Sigmoid colon (tissue), 7 donors: ENCODE data around the gene EIF1B. TPM values are rescaled to one million over a fixed set of nuclear protein-coding genes. Genes with fewer than 3 reads are reported as not detected.
A peak's percentile ranks its signal among the peaks of the same experiment; 100 is the strongest.

Source experiments
- DNase-seq: peaks from one replicate; pipeline ENCODE4 v3.0.0-alpha.2; 2019
- H3K27ac ChIP-seq, 4 donors: fragments of 200-600 bp; sonication (generic); one replicate each; pipeline ENCODE4 v1.5.1; 2016 to 2019; ENCODE audit warnings: mild to moderate bottlenecking in 1 of 4
- H3K27me3 ChIP-seq, 3 donors: fragments of 200-600 bp; sonication (generic); one replicate each; pipeline ENCODE4 v1.5.1; 2019; ENCODE audit warnings: mild to moderate bottlenecking in 1 of 3
- H3K36me3 ChIP-seq, 4 donors: fragments of 200-600 bp; sonication (generic); one replicate each; pipeline ENCODE4 v1.5.1; 2016 to 2019
- H3K4me1 ChIP-seq, 4 donors: fragments of 200-600 bp; sonication (generic); one replicate each; pipeline ENCODE4 v1.5.1; 2017 to 2019
- H3K4me3 ChIP-seq, 4 donors: fragments of 200-600 bp; sonication (generic); one replicate each; pipeline ENCODE4 v1.5.1; 2017 to 2019; ENCODE audit warnings: mild to moderate bottlenecking in 2 of 4, moderate library complexity in 1 of 4
- H3K9me3 ChIP-seq, 4 donors: fragments of 200-600 bp in 3 of 4; sonication (generic) in 3 of 4; one replicate each; pipeline versions ENCODE4 v1.5.1 to v1.6.1; 2013 to 2019
- CTCF ChIP-seq, 4 experiments: fragments of 450-650 bp in 3 of 4; fragments of 200-600 bp in 1 of 4; IDR thresholded peaks; one replicate each; pipeline ENCODE4 v1.5.1; 2016 to 2019; ENCODE audit warnings: antibody characterized with exemption in 4 of 4, mild to moderate bottlenecking in 3 of 4, moderate library complexity in 2 of 4
- EP300 ChIP-seq, 4 donors: sonication (generic); formaldehyde crosslinking; IDR thresholded peaks; one replicate each; pipeline ENCODE4 v1.6.1; 2017; ENCODE audit warnings: antibody characterized with exemption in 4 of 4
- POLR2A ChIP-seq, 2 donors: fragments of 450-650 bp; IDR thresholded peaks; one replicate each; pipeline ENCODE4 v1.6.1; 2016; ENCODE audit warnings: antibody characterized with exemption in 2 of 2, mild to moderate bottlenecking in 2 of 2, moderate library complexity in 2 of 2
- POLR2AphosphoS5 ChIP-seq, 4 donors: sonication (generic); formaldehyde crosslinking; IDR thresholded peaks; one replicate each; pipeline ENCODE4 v1.6.1; 2017; ENCODE audit warnings: antibody characterized with exemption in 4 of 4
- WGBS, 2 donors: extraction: QIAGEN DNeasy Blood & Tissue Kit; methylation state at CpG; one replicate each; pipeline ENCODE4 v1.1.7; 2013; 5-methylcytosine and 5-hydroxymethylcytosine counted together
- intact Hi-C: fragments of 100-400 bp; cut with DNase I; formaldehyde crosslinking; loops from one replicate; pipeline ENCODE4 v1.15.1; 2023
- polyA plus RNA-seq, 3 donors: library from polyadenylated mRNA; stranded (reverse); fragments of 200-250 nt; gene quantifications; one replicate each; pipeline ENCODE4 v1.2.3, GENCODE V29; 2013
- total RNA-seq, 4 donors: library from RNA; depleted of rRNA; stranded (reverse); fragments of >200 nt; gene quantifications; one replicate each; pipeline ENCODE4 v1.1.0, GENCODE V29; 2016
- donor health status: healthy with polysubstance abuse.
- donor health status: Bipolar disorder and iron deficiency.
- donor health status: healthy.

EIF1B gene
- total and polyA plus RNA-seq, 7 donors, result 27.1 to 94.1 (median 42.8) TPM

DNA sequence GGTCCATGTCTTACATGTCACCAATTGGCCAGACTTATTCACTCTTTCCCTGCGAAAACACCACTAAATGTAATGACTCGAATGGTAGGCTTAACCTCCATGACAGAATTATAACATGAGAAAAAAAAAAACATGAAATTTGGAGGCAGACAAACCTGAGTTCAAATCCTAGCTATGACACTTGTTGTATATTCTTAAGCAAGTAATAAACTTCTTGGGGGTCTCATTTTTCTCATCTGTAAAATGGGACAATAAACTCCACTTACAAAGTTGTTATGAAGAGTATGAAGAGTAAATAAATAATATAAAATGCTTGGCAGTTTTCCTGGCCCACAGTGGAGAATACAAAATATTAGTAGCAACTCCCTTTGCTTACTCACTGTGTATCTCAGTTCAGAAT lies 11.4 kb upstream of the EIF1B start:
- no peak for TF ChIP-seq CTCF (IDR thresholded peaks at IDR 0.05)
- TF ChIP-seq POLR2AphosphoS5 (IDR thresholded peaks at IDR 0.05), result no peak
- no peak for TF ChIP-seq EP300 (IDR thresholded peaks at IDR 0.05)
- no peak for TF ChIP-seq POLR2A (IDR thresholded peaks at IDR 0.05)
- intact Hi-C loops, result no loop called here
- Histone ChIP-seq H3K4me1 (no peaks in the 10 kb centered on the region), H3K36me3 (peaks cover 0 to 8% (median 0%) of the 10 kb centered on the region in 4 donors), H3K9me3 (no peaks in the 10 kb centered on the region), H3K4me3 (no peak overlapping the region), H3K27me3 (no peaks in the 10 kb centered on the region), H3K27ac (no peak overlapping the region)
- DNase-seq, result no peak
- 92 to 96% methylated on average over 2 of the region's 2 CpGs for WGBS, 2 donors

DNA sequence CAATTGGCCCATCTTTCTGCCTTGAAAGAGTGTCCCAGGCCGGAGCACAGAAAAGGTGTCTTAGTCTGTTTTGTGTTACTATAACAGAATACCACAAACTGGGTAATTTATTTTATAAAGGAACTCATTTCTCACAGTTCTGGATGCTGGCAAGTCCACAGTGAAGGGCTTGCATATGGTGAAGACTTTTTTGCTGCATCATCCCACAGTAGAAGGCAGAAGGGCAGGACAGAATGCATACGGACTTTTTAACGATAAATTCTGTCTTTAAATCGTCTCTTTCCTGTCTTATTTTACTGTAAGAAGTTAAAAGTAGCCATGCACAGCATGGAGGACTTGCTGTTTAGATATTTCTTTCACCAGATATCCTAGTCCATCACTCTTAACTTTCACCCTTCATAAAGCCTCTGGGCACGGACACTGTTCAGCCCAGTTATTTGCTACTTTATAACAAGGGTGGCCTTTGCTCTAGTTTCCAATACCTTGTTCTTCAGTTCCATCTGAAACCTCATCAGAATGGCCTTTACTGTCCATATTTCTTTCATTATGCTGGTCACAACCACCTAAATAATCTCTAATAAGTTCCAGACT lies 10.3 kb upstream of the EIF1B start:
- no peak for DNase-seq
- Histone ChIP-seq H3K36me3 (peaks cover 0 to 8% (median 0%) of the 10 kb centered on the region in 4 donors), H3K4me3 (no peak overlapping the region), H3K27me3 (no peaks in the 10 kb centered on the region), H3K27ac (no peak overlapping the region), H3K4me1 (no peaks in the 10 kb centered on the region), H3K9me3 (no peaks in the 10 kb centered on the region)
- 88 to 92% methylated on average over 5 of the region's 5 CpGs for WGBS, 2 donors
- intact Hi-C loops, result no loop called here
- TF ChIP-seq POLR2AphosphoS5 (IDR thresholded peaks at IDR 0.05) (no peak), CTCF (IDR thresholded peaks at IDR 0.05) (no peak), POLR2A (IDR thresholded peaks at IDR 0.05) (no peak), EP300 (IDR thresholded peaks at IDR 0.05) (no peak)

- 82 to 84% methylated on average over 3 of the region's 3 CpGs for whole genome bisulfite sequencing, 2 donors
- H3K27ac ChIP-seq, result no peak overlapping the region
- DNase-seq, result no peak
- TF ChIP-seq POLR2AphosphoS5 (IDR thresholded peaks at IDR 0.05), result peak in 1 of 4 donors; percentile 49
- TF ChIP-seq CTCF (IDR thresholded peaks at IDR 0.05), result no peak
- peaks cover 0 to 3% (median 0%) of the 10 kb centered on the region in 4 donors for H3K36me3 ChIP-seq
- H3K9me3 ChIP-seq, result no peaks in the 10 kb centered on the region
- intact Hi-C loops, result no loop called here
- no peaks in the 10 kb centered on the region for H3K27me3 ChIP-seq
- no peak overlapping the region for H3K4me3 ChIP-seq
- H3K4me1 ChIP-seq, result no peaks in the 10 kb centered on the region
Measured at GRCh38 chr3:40299721-40300335, 9.7 kb upstream of the EIF1B start.

DNA sequence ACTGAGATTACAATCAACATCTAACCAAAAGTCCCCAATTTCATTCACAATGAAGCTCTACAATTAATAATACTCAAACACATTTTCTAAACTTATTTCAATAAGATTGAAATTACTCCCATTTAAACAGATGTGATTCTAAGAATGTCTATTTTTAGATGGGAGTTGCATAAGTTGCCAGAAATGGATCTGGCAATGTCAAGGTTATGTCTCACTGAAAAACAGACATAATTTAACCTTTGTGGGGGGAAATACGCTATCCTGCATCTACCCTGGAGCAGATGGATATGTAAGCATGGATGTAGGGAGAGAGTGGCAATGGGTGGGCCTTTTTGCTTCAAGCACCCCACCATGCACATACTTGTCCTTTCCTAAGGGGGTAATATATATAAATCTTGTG lies 6.7 kb upstream of the EIF1B start:
- 89% methylated on average over 1 of the region's 1 CpG for WGBS, 2 donors
- H3K4me3 ChIP-seq, result no peak overlapping the region
- DNase-seq, result no peak
- intact Hi-C loops, result no loop called here
- H3K4me1 ChIP-seq, result no peaks in the 10 kb centered on the region
- H3K27me3 ChIP-seq, result no peaks in the 10 kb centered on the region
- H3K27ac ChIP-seq, result no peak overlapping the region
- H3K9me3 ChIP-seq, result no peaks in the 10 kb centered on the region
- peaks cover 0 to 3% (median 0%) of the 10 kb centered on the region in 4 donors for H3K36me3 ChIP-seq
- no peak for TF ChIP-seq EP300 (IDR thresholded peaks at IDR 0.05)
- TF ChIP-seq POLR2AphosphoS5 (IDR thresholded peaks at IDR 0.05), result no peak
- TF ChIP-seq CTCF (IDR thresholded peaks at IDR 0.05), result no peak
- TF ChIP-seq POLR2A (IDR thresholded peaks at IDR 0.05), result no peak
